SK-N-SH treated with all-trans-retinoic acid at 6 μM for 48 hours (cell line): ENCODE measurements around the gene EIF4E.

Experiments used
- ARNTL ChIP-seq: fragments of 450-650 bp; formaldehyde crosslinking; IDR thresholded peaks from 2 replicates; pipeline ENCODE4 v1.5.0; 2020; ENCODE audit warnings: low read depth, mild to moderate bottlenecking, moderate library complexity, borderline replicate concordance
- BACH2 ChIP-seq: fragments of 250-450 bp; sonication (Bioruptor Pico); IDR thresholded peaks from 2 replicates; pipeline ENCODE4 v1.9.0; 2021; ENCODE audit warnings: mild to moderate bottlenecking, borderline replicate concordance
- CREB5 ChIP-seq: fragments of 250-450 bp; sonication (Bioruptor Pico); IDR thresholded peaks from 2 replicates; pipeline ENCODE4 v1.5.1; 2020; ENCODE audit warnings: low read depth, mild to moderate bottlenecking, moderate library complexity
- CSDC2 ChIP-seq: fragments of 250-450 bp; sonication (Bioruptor Pico); IDR thresholded peaks from 2 replicates; pipeline ENCODE4 v1.5.0; 2020; ENCODE audit warnings: mild to moderate bottlenecking, moderate library complexity
- CSRNP3 ChIP-seq: fragments of 250-450 bp; sonication (Bioruptor Pico); IDR thresholded peaks from 2 replicates; pipeline ENCODE4 v1.5.1; 2021; ENCODE audit warnings: mild to moderate bottlenecking, moderate library complexity
- ISL1 ChIP-seq: fragments of 250-450 bp; sonication (Bioruptor Pico); IDR thresholded peaks from 2 replicates; pipeline ENCODE4 v2.1.2; 2022; ENCODE audit warnings: mild to moderate bottlenecking, moderate library complexity
- PATZ1 ChIP-seq: fragments of 250-450 bp; sonication (Bioruptor Pico); IDR thresholded peaks from 2 replicates; pipeline ENCODE4 v1.8.0; 2020; ENCODE audit warnings: mild to moderate bottlenecking, moderate library complexity, borderline replicate concordance
- POU6F1 ChIP-seq: fragments of 250-450 bp; sonication (Bioruptor Pico); IDR thresholded peaks from 2 replicates; pipeline ENCODE4 v1.8.0; 2021; ENCODE audit warnings: low read depth, mild to moderate bottlenecking, moderate library complexity, borderline replicate concordance
- SNAI2 ChIP-seq: fragments of 250-450 bp; sonication (Bioruptor Pico); IDR thresholded peaks from 2 replicates; pipeline ENCODE4 v1.5.0; 2020; ENCODE audit warnings: mild to moderate bottlenecking, moderate library complexity
- ZC3H10 ChIP-seq: fragments of 250-450 bp; sonication (Bioruptor Pico); IDR thresholded peaks from 2 replicates; pipeline ENCODE4 v1.5.1; 2021; ENCODE audit warnings: mild to moderate bottlenecking, moderate library complexity
- ZFP3 ChIP-seq: fragments of 250-450 bp; sonication (Bioruptor Pico); IDR thresholded peaks from 2 replicates; pipeline ENCODE4 v1.5.0; 2020; ENCODE audit warnings: mild to moderate bottlenecking, moderate library complexity
- ZFP30 ChIP-seq: fragments of 450-650 bp; formaldehyde crosslinking; IDR thresholded peaks from 2 replicates; pipeline ENCODE4 v1.5.0; 2022; ENCODE audit warnings: mild to moderate bottlenecking, moderate library complexity
- ZNF8 ChIP-seq: fragments of 450-650 bp; formaldehyde crosslinking; IDR thresholded peaks from 2 replicates; pipeline ENCODE4 v1.5.0; 2020; ENCODE audit warnings: mild to moderate bottlenecking, moderate library complexity

- no peak for TF ChIP-seq ZFP3 (CRISPR knock-in tag)
- TF ChIP-seq ZC3H10: no peak
- no peak for TF ChIP-seq ZFP30
- no peak for TF ChIP-seq PATZ1 (CRISPR knock-in tag)
- no peak for TF ChIP-seq POU6F1 (CRISPR knock-in tag)
- TF ChIP-seq CREB5 (CRISPR knock-in tag): no peak
- TF ChIP-seq ZNF8 (CRISPR knock-in tag): no peak
- TF ChIP-seq ARNTL: no peak
- no peak for TF ChIP-seq BACH2 (CRISPR knock-in tag)
- TF ChIP-seq CSRNP3 (CRISPR knock-in tag): no peak
- TF ChIP-seq SNAI2: no peak
- TF ChIP-seq ISL1 (CRISPR knock-in tag): no peak
- TF ChIP-seq CSDC2: no peak
These were observed 1.5 kb upstream of the EIF4E start for GRCh38 chr4:98930311-98930865.
